ENCODE data around the gene MYBPHL.

- TF ChIP-seq CTCF (conservative IDR thresholded peaks at IDR 0.05; ENCODE audit: low read depth, low read length) = no peak
- no peak for TF ChIP-seq EZH2 (IDR thresholded peaks at IDR 0.05; ENCODE audit: low read length, unreplicated experiment)
- no peak for TF ChIP-seq EZH2phosphoT487 (IDR thresholded peaks at IDR 0.05; ENCODE audit: borderline replicate concordance, low read length)
Observed at GRCh38 chr1:109265016-109265415, 41.8 kb downstream of the MYBPHL start.

Measured in PC-3 (cell line).